DOHH2 (cell line): Measurements from ENCODE around the gene TRPC4AP.

Experiments
- EZH2phosphoT487 ChIP-seq: fragments of 200-600 bp; sonication (generic); IDR thresholded peaks from 2 replicates; pipeline ENCODE4 v1.6.1; 2017; ENCODE audit warnings: borderline replicate concordance, mild to moderate bottlenecking, antibody characterized with exemption, low read length, moderate library complexity, mixed read lengths
- TF ChIP-seq, protein P1 (sequence below): fragments of 200-600 bp; sonication (generic); IDR thresholded peaks from one replicate; pipeline ENCODE4 v1.5.1; 2014; ENCODE audit warnings: antibody characterized with exemption, mild to moderate bottlenecking, low read depth, low read length; ENCODE audit not compliant: poor library complexity, severe bottlenecking

- TF ChIP-seq, protein P1, sequence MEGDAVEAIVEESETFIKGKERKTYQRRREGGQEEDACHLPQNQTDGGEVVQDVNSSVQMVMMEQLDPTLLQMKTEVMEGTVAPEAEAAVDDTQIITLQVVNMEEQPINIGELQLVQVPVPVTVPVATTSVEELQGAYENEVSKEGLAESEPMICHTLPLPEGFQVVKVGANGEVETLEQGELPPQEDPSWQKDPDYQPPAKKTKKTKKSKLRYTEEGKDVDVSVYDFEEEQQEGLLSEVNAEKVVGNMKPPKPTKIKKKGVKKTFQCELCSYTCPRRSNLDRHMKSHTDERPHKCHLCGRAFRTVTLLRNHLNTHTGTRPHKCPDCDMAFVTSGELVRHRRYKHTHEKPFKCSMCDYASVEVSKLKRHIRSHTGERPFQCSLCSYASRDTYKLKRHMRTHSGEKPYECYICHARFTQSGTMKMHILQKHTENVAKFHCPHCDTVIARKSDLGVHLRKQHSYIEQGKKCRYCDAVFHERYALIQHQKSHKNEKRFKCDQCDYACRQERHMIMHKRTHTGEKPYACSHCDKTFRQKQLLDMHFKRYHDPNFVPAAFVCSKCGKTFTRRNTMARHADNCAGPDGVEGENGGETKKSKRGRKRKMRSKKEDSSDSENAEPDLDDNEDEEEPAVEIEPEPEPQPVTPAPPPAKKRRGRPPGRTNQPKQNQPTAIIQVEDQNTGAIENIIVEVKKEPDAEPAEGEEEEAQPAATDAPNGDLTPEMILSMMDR = no peak
- TF ChIP-seq EZH2phosphoT487 = no peak
Measured at GRCh38 chr20:35087355-35087754, 5.3 kb downstream of the TRPC4AP start.
